SK-N-MC (cell line): ENCODE data around the gene ANO2.
"Not testable (repeated sequence)": the region's sequence is repeated elsewhere in the genome, so short reads cannot be mapped to it uniquely, and the experiment has no call there.

Source experiments
- DNase-seq: peaks from one replicate; pipeline ENCODE4 v3.0.0-alpha.2; 2011; ENCODE audit warnings: low read depth, low spot score
- H3K27ac ChIP-seq: fragments of 200-600 bp; sonication (generic); 2 replicates; pipeline ENCODE4 v1.5.1; 2016; ENCODE audit warnings: mixed run types
- H3K36me3 ChIP-seq: fragments of 200-600 bp; sonication (generic); 2 replicates; pipeline ENCODE4 v1.6.1; 2017; ENCODE audit warnings: antibody characterized with exemption, low read length, mixed read lengths; ENCODE audit not compliant: insufficient read depth
- H3K4me3 ChIP-seq: fragments of 200-600 bp; sonication (generic); 2 replicates; pipeline ENCODE4 v1.5.1; 2016
- H3K9ac ChIP-seq: fragments of 200-600 bp; sonication (generic); 2 replicates; pipeline ENCODE4 v1.8.0; 2017; ENCODE audit warnings: mixed run types, mixed read lengths; ENCODE audit not compliant: insufficient read length
- H3K9me3 ChIP-seq: fragments of 200-600 bp; sonication (generic); 2 replicates; pipeline ENCODE4 v1.6.1; 2017; ENCODE audit warnings: low read depth, mild to moderate bottlenecking, antibody characterized with exemption, low read length, moderate library complexity, mixed read lengths
- EZH2 ChIP-seq: fragments of 200-600 bp; sonication (generic); IDR thresholded peaks from one replicate; pipeline ENCODE4 v1.6.1; 2017; ENCODE audit warnings: antibody characterized with exemption
- FOXP2 ChIP-seq: optimal IDR thresholded peaks from 2 replicates; pipeline ENCODE3; 2011; ENCODE audit warnings: mild to moderate bottlenecking, moderate library complexity; ENCODE audit not compliant: insufficient read depth; ENCODE audit errors: extremely low read length, control extremely low read depth
- POLR2AphosphoS5 ChIP-seq: IDR thresholded peaks from 2 replicates; pipeline ENCODE4 v1.6.1; 2012; ENCODE audit warnings: mild to moderate bottlenecking, low read depth, low read length, borderline replicate concordance

Gene ANO2

DNA sequence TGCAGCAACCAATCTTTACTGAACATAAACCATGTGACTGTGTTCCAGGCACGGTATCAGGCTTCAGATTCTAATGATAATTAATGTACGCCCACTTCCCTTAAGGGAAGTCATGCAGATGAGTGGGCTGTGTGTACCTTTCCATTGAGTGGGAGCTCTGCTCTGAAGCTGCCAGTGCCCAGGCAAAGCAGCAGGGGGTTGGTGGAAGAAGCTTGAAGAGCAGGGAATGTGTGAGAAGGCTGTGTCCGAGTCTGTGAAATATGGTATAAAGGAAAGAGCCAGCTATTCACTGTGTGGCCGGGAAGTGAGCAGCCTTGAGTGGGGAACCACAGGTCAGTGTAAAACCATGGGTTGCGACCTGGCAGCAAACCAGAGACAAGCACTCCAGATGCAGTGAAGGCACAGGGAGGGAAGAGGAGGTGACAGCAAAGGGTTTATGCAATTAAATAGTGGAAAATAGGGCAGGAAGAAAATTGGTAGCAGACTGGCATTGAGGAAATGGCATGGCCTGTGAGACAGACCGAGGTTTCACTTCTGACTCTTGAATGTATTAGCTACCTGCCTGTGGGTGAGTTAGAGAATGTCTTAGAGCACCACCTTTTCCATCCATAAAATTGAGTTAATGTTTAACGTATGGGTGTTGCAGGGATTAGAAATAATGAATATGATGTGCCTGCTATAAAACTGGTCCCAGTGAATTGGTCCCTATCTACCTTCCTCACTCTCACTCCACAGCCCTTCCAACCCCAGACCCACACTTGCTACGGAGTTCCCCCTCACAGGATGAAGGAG lies 396.7 kb downstream of the ANO2 start:
- no peak for TF ChIP-seq POLR2AphosphoS5
- Histone ChIP-seq H3K9me3 (no peaks in the 10 kb centered on the region), H3K27ac (no peak overlapping the region), H3K36me3 (no peaks in the 10 kb centered on the region), H3K4me3 (no peak overlapping the region), H3K9ac (no peak overlapping the region)
- DNase-seq = no peak

DNA sequence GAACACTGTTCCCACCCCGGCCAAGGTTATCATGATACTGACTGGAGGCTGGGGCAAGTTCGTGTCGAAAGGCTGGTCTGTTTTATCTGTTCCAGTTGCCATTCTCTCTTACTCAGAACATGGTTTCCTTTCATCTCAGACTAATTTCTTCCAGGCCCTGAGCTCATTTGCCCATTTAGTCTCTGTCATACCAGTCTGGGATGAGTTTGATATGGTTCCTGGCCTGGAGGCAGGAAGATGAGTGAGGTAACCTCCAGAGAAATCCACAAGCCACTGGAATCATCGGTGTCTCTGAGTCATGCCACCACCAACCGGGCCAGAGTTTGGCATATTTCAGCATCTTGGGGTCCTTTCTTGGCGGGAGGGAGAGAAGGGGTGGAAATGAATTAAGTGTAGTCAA lies 398.4 kb downstream of the ANO2 start:
- Histone ChIP-seq H3K4me3 (no peak overlapping the region), H3K36me3 (no peaks in the 10 kb centered on the region), H3K9ac (no peak overlapping the region), H3K27ac (no peak overlapping the region), H3K9me3 (no peaks in the 10 kb centered on the region)
- no peak for TF ChIP-seq EZH2
- TF ChIP-seq POLR2AphosphoS5 = no peak
- no peak for TF ChIP-seq FOXP2
- no peak for DNase-seq

DNA sequence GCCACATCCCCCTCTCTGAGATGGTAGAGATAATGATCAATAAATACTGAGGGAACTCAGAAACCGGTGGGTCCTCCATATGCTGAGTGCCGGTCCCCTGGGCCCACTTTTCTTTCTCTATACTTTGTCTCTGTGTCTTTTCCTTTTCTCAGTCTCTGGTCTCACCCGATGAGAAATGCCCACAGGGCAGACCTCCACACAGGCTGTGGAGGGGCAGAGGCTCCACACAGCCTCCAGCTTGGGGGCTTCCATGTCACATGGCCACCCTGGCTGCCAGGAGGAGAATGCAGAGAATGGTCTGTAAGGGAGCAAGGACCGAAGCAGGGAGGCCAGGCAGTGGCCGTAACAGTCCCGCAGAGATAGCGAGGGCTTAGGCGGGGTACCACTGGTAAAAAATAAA lies 407.3 kb downstream of the ANO2 start:
- no peak overlapping the region for H3K9ac ChIP-seq
- TF ChIP-seq EZH2 (no peak), FOXP2 (no peak)
- no peak overlapping the region for H3K27ac ChIP-seq
- no peak overlapping the region for H3K4me3 ChIP-seq
- H3K36me3 ChIP-seq = no peaks in the 10 kb centered on the region
- no peak for DNase-seq
- H3K9me3 ChIP-seq = no peaks in the 10 kb centered on the region

- not testable (repeated sequence) for H3K36me3 ChIP-seq, H3K4me3 ChIP-seq, DNase-seq, H3K9ac ChIP-seq, H3K9me3 ChIP-seq, H3K27ac ChIP-seq
These were observed 407.9 kb downstream of the ANO2 start for GRCh38 chr12:5537026-5537615.

DNA sequence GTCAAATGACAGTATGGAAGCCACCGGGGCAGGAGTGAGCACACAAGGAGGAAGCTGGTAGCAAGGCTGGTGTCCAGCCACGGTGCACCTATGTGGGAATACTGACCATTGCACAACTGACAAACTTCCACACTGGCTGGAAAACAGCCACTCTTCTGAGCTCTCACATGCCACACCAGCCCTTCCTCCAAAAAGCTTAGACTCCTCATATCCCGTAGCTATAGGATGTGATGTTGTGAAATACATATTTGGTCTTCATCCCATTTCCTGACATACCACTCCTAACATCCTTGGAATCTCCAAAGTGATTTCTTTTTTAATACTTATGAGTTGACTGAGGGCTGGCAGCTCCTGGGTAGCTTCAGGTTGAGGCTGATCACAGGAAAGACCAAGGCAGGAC lies 409.5 kb downstream of the ANO2 start:
- Histone ChIP-seq H3K9ac (no peak overlapping the region), H3K36me3 (no peaks in the 10 kb centered on the region), H3K9me3 (no peaks in the 10 kb centered on the region), H3K27ac (no peak overlapping the region), H3K4me3 (no peak overlapping the region)
- TF ChIP-seq EZH2 (no peak), POLR2AphosphoS5 (no peak), FOXP2 (no peak)
- no peak for DNase-seq

- no peak overlapping the region for H3K9ac ChIP-seq
- no peak for DNase-seq
- no peak overlapping the region for H3K4me3 ChIP-seq
- TF ChIP-seq POLR2AphosphoS5 = no peak
- TF ChIP-seq EZH2 = no peak
- no peak for TF ChIP-seq FOXP2
- H3K36me3 ChIP-seq = no peaks in the 10 kb centered on the region
- no peak overlapping the region for H3K27ac ChIP-seq
- no peaks in the 10 kb centered on the region for H3K9me3 ChIP-seq
These were observed 410.4 kb downstream of the ANO2 start for GRCh38 chr12:5534426-5535199.

GRCh38 chr12:5533368-5533767 lies 411.7 kb downstream of the ANO2 start:
- DNase-seq = no peak
- H3K4me3 ChIP-seq = no peak overlapping the region
- H3K36me3 ChIP-seq = no peaks in the 10 kb centered on the region
- H3K9ac ChIP-seq = no peak overlapping the region
- H3K9me3 ChIP-seq = no peaks in the 10 kb centered on the region
- H3K27ac ChIP-seq = no peak overlapping the region
- TF ChIP-seq POLR2AphosphoS5 (no peak), FOXP2 (no peak), EZH2 (no peak)

- no peak for TF ChIP-seq FOXP2
- TF ChIP-seq EZH2 = no peak
- no peak for TF ChIP-seq POLR2AphosphoS5
- Histone ChIP-seq H3K9ac (no peak overlapping the region), H3K9me3 (no peaks in the 10 kb centered on the region), H3K27ac (no peak overlapping the region), H3K36me3 (no peaks in the 10 kb centered on the region), H3K4me3 (no peak overlapping the region)
- DNase-seq = no peak
These were observed 419.2 kb downstream of the ANO2 start for GRCh38 chr12:5525783-5526367.

DNA sequence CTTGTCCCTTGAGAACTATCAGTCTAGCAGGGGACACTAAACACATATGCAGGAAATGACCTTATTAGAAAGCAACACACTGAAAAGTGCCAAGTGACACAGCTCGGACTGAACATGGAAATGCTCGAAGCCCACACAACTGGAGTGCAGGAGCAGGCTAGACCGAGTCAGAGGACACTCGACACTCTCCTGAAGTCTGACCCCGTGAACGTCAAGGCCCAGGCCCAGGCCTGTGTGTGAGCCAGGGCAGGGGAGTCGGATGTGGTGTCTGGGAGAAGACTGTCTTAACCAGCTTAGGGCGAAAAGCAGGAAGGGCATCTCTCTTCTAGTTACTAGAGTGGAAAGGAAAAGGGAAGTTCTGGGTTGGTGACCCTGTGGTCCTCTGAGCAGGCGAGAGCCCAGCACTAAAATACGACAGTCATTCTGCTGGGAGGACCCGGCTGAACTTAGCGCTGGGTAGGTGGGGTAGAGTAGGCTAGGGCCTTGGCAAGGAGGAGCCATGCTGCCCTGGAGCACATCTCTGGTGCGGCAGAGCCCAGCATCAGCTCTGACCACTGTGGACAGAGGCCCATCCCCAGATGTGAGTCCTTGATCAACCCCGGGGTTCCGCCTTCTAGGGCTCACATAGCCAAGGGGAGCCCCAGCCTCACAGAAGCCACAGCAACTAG lies 420.2 kb downstream of the ANO2 start:
- H3K9ac ChIP-seq = no peak overlapping the region
- no peak for DNase-seq
- TF ChIP-seq EZH2 = no peak
- TF ChIP-seq POLR2AphosphoS5 = no peak
- TF ChIP-seq FOXP2 = no peak
- no peak overlapping the region for H3K27ac ChIP-seq
- no peaks in the 10 kb centered on the region for H3K9me3 ChIP-seq
- H3K36me3 ChIP-seq = no peaks in the 10 kb centered on the region
- no peak overlapping the region for H3K4me3 ChIP-seq
